HFF-Myc (cell line): Measurements from ENCODE around the gene FSTL4.

ENCODE experiments used
- DNase-seq: peaks from one replicate; pipeline ENCODE4 v3.0.0-alpha.2; 2011; ENCODE audit warnings: low read depth; ENCODE audit errors: extremely low read depth
- H3K4me3 ChIP-seq: replicated peaks from 2 replicates; pipeline ENCODE4 v1.5.1; 2011; ENCODE audit warnings: low read depth, mild to moderate bottlenecking, control low read depth, low read length
- CTCF ChIP-seq: IDR thresholded peaks from 2 replicates; pipeline ENCODE4 v1.5.1; 2012; ENCODE audit warnings: mild to moderate bottlenecking, low read depth, low read length, control low read depth; ENCODE audit errors: missing control alignments

Gene FSTL4

GRCh38 chr5:133512896-133513295 is 99.4 kb downstream of the FSTL4 start:
- H3K4me3 ChIP-seq, result no peak overlapping the region
- DNase-seq, result no peak
- no peak for TF ChIP-seq CTCF

GRCh38 chr5:133511653-133512235 is 100.6 kb downstream of the FSTL4 start:
- TF ChIP-seq CTCF, result no peak
- H3K4me3 ChIP-seq, result no peak overlapping the region
- DNase-seq, result no peak

GRCh38 chr5:133510634-133511262 is 101.6 kb downstream of the FSTL4 start:
- DNase-seq, result no peak
- TF ChIP-seq CTCF, result no peak
- H3K4me3 ChIP-seq, result no peak overlapping the region

- no peak for TF ChIP-seq CTCF
- DNase-seq, result no peak
- H3K4me3 ChIP-seq, result no peak overlapping the region
These were observed 102.6 kb downstream of the FSTL4 start for GRCh38 chr5:133509742-133510079.

GRCh38 chr5:133508845-133509741 is 103.2 kb downstream of the FSTL4 start:
- no peak for TF ChIP-seq CTCF
- DNase-seq, result no peak
- no peak overlapping the region for H3K4me3 ChIP-seq

GRCh38 chr5:133508331-133508730 is 104.0 kb downstream of the FSTL4 start:
- DNase-seq, result no peak
- no peak overlapping the region for H3K4me3 ChIP-seq
- no peak for TF ChIP-seq CTCF
